HG03025 (cell line): Measurements from ENCODE around the gene SAYSD1.
A peak's percentile ranks its signal among the peaks of the same experiment; 100 is the strongest.

Source experiments
- ATAC-seq: cut with Tn5 transposase; IDR thresholded peaks from one replicate; pipeline ENCODE4 v1.9.1; 2021; ENCODE audit warnings: mild to moderate bottlenecking, moderate library complexity; ENCODE audit not compliant: unreplicated experiment, low FRiP score

SAYSD1 gene

GRCh38 chr6:39108041-39108839 lies 6.7 kb downstream of the SAYSD1 start:
- no peak for ATAC-seq

GRCh38 chr6:39107641-39108040 lies 7.3 kb downstream of the SAYSD1 start:
- ATAC-seq = no peak

- ATAC-seq = no peak
Observed at GRCh38 chr6:39107034-39107433, 8.0 kb downstream of the SAYSD1 start.

GRCh38 chr6:39104528-39104927 lies 10.5 kb downstream of the SAYSD1 start:
- ATAC-seq = no peak

GRCh38 chr6:39102821-39103136 lies 12.2 kb downstream of the SAYSD1 start:
- no peak for ATAC-seq

GRCh38 chr6:39102071-39102820 lies 12.7 kb downstream of the SAYSD1 start:
- ATAC-seq = no peak

- ATAC-seq = no peak
Observed at GRCh38 chr6:39100358-39100757, 14.6 kb downstream of the SAYSD1 start.

GRCh38 chr6:39095578-39095977 lies 19.4 kb downstream of the SAYSD1 start:
- ATAC-seq = no peak

- no peak for ATAC-seq
Observed at GRCh38 chr6:39093149-39093708, 21.8 kb downstream of the SAYSD1 start.

GRCh38 chr6:39092124-39092523 lies 22.9 kb downstream of the SAYSD1 start:
- ATAC-seq = no peak

GRCh38 chr6:39091220-39091619 lies 23.8 kb downstream of the SAYSD1 start:
- ATAC-seq = no peak

- no peak for ATAC-seq
Observed at GRCh38 chr6:39090036-39090435, 24.9 kb downstream of the SAYSD1 start.

- ATAC-seq = no peak
Observed at GRCh38 chr6:39088331-39088730, 26.7 kb downstream of the SAYSD1 start.

GRCh38 chr6:39087197-39087596 lies 27.8 kb downstream of the SAYSD1 start:
- ATAC-seq = no peak

- ATAC-seq = no peak
Observed at GRCh38 chr6:39086711-39087110, 28.3 kb downstream of the SAYSD1 start.

GRCh38 chr6:39086294-39086693 lies 28.7 kb downstream of the SAYSD1 start:
- ATAC-seq = peak; percentile 73

GRCh38 chr6:39085129-39085797 lies 29.7 kb downstream of the SAYSD1 start:
- ATAC-seq = no peak

GRCh38 chr6:39084506-39084905 lies 30.5 kb downstream of the SAYSD1 start:
- ATAC-seq = no peak

GRCh38 chr6:39083231-39083634 lies 31.8 kb downstream of the SAYSD1 start:
- no peak for ATAC-seq

GRCh38 chr6:39082310-39082709 lies 32.7 kb downstream of the SAYSD1 start:
- ATAC-seq = no peak

- no peak for ATAC-seq
Observed at GRCh38 chr6:39080246-39080875, 34.6 kb downstream of the SAYSD1 start.
